DND-41 (cell line): ENCODE data around the gene PLXNA4.
"Not testable (repeated sequence)": the region's sequence is repeated elsewhere in the genome, so short reads cannot be mapped to it uniquely, and the experiment has no call there.

Experiments
- EZH2 ChIP-seq: IDR thresholded peaks from 3 replicates; pipeline ENCODE4 v1.6.1; 2012; ENCODE audit warnings: borderline replicate concordance, low read depth, mild to moderate bottlenecking, moderate library complexity, low read length, inconsistent platforms; ENCODE audit not compliant: severe bottlenecking
- TF ChIP-seq, protein P1 (sequence below): IDR thresholded peaks from 2 replicates; pipeline ENCODE4 v1.5.1; 2012; ENCODE audit warnings: borderline replicate concordance, low read length, moderate library complexity, mild to moderate bottlenecking; ENCODE audit not compliant: poor library complexity, severe bottlenecking; ENCODE audit errors: extremely low read depth

DNA sequence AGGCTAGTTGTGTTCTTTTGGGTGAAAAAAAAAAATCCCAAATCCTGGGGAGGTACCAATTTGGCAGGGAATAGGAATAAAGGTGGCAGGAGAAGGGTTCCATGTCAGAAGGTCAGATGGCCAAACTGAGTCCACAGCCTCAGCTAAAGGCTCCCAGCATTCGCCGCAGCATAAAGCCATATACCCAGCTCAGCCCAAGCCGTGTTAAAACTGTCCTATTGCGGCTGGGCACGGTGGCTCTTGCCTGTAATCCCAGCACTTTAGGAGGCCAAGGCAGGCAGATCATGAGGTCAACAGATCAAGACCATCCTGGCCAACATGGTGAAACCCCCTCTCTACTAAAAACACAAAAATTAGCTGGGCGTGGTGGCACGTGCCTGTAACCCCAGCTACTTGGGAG, 410.6 kb downstream of the PLXNA4 start:
- TF ChIP-seq, protein P1, sequence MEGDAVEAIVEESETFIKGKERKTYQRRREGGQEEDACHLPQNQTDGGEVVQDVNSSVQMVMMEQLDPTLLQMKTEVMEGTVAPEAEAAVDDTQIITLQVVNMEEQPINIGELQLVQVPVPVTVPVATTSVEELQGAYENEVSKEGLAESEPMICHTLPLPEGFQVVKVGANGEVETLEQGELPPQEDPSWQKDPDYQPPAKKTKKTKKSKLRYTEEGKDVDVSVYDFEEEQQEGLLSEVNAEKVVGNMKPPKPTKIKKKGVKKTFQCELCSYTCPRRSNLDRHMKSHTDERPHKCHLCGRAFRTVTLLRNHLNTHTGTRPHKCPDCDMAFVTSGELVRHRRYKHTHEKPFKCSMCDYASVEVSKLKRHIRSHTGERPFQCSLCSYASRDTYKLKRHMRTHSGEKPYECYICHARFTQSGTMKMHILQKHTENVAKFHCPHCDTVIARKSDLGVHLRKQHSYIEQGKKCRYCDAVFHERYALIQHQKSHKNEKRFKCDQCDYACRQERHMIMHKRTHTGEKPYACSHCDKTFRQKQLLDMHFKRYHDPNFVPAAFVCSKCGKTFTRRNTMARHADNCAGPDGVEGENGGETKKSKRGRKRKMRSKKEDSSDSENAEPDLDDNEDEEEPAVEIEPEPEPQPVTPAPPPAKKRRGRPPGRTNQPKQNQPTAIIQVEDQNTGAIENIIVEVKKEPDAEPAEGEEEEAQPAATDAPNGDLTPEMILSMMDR, result not testable (repeated sequence)
- TF ChIP-seq EZH2, result not testable (repeated sequence)
